Astrocyte (in vitro differentiated cells and primary cell): Measurements from ENCODE around the gene LHX2.

ENCODE experiments used
- EZH2 ChIP-seq: IDR thresholded peaks from 2 replicates; pipeline ENCODE4 v1.6.1; 2012; ENCODE audit warnings: mild to moderate bottlenecking, low read length, inconsistent platforms; ENCODE audit not compliant: insufficient read depth
- TF ChIP-seq, protein P1 (sequence below): IDR thresholded peaks from 2 replicates; pipeline ENCODE4 v1.5.1; 2011; ENCODE audit warnings: low read depth, mild to moderate bottlenecking, inconsistent platforms, low read length, moderate library complexity; ENCODE audit not compliant: insufficient read depth

DNA sequence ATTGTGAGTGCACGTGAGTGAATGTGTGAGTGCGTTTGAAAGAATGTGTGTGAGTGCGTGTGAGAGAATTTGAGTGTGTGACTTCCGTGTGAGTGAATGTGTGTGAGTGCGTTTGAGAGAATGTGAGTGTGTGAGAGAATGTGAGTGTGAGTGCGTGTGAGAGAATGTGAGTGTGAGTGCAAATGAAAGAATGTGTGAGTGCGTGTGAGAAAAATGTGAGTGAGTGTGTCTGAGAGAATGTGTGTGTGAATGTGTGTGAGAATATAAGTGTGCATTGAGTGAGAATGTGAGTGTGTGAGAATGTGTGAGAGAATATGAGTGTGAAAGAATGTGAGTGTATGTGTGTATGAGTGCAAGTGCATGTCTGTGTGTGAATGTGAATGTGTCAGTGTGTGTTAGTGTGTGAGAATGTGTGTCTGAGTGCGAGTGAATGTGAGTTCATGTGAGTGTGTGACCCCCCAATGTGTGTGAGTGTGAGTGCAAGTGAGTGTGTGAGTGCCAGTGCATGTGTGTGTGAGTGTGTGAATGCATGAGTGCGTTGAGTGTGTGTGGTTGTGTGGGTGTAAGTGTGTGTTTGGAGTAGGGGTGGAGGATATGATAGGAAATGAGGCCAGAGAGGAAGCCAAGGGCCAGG is 37.9 kb upstream of the LHX2 start:
- TF ChIP-seq, protein P1, sequence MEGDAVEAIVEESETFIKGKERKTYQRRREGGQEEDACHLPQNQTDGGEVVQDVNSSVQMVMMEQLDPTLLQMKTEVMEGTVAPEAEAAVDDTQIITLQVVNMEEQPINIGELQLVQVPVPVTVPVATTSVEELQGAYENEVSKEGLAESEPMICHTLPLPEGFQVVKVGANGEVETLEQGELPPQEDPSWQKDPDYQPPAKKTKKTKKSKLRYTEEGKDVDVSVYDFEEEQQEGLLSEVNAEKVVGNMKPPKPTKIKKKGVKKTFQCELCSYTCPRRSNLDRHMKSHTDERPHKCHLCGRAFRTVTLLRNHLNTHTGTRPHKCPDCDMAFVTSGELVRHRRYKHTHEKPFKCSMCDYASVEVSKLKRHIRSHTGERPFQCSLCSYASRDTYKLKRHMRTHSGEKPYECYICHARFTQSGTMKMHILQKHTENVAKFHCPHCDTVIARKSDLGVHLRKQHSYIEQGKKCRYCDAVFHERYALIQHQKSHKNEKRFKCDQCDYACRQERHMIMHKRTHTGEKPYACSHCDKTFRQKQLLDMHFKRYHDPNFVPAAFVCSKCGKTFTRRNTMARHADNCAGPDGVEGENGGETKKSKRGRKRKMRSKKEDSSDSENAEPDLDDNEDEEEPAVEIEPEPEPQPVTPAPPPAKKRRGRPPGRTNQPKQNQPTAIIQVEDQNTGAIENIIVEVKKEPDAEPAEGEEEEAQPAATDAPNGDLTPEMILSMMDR = no peak
- no peak for TF ChIP-seq EZH2
